Hippocampal formation (tissue), 2 donors: Measurements from ENCODE around the gene EFR3B.

ENCODE experiments used
- DNase-seq, 2 donors: peaks; one replicate each; lab custom pipeline; 2025; lab: John Stamatoyannopoulos, UW

The EFR3B gene

GRCh38 chr2:25035537-25036220 lies 6.2 kb upstream of the EFR3B start:
- DNase-seq: no peak

DNA sequence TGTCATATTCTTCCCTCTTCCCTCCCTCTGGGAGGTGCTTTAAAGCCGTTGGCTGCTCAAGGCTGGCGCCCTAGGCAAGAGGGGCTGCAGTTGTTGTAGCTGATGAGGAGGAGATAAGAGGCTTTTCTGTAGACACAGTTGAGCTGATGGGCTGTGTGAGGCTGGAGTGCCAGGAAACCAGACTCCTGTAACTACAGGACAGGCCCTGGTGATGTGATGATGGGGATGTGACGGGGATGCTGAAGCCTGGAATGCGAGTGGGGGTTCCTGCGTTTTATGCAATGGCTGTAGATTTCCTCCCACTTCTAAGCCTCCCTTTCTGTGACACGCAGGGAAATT lies 5.7 kb upstream of the EFR3B start:
- DNase-seq: no peak

DNA sequence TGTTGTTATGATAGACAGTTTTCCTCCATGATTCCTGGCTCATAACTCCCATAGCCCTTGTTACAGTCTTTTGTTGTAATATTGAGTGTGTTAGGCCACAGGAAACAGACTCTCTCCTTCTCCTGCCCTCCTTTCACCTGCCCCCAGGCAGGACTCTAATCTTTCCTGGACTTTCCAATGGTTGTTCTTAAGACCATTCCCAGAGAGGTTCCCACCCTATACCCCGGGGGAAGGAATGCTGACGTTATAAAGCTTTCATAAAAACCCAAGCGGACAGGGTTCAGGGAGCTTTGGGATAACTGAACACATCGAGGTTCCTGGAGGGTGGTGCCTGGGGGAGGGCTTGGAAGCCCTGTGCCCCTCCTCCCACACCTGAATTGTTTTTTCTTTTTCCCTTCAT lies 2.8 kb upstream of the EFR3B start:
- no peak for DNase-seq

GRCh38 chr2:25041307-25041927 lies 459 bp upstream of the EFR3B start:
- DNase-seq: peak; percentile 29 to 54

GRCh38 chr2:25042321-25043240 lies 705 bp downstream of the EFR3B start:
- peak in 1 of 2 donors; percentile 63 for DNase-seq

- DNase-seq: no peak
These were observed 1.5 kb downstream of the EFR3B start for GRCh38 chr2:25043241-25043867.

DNA sequence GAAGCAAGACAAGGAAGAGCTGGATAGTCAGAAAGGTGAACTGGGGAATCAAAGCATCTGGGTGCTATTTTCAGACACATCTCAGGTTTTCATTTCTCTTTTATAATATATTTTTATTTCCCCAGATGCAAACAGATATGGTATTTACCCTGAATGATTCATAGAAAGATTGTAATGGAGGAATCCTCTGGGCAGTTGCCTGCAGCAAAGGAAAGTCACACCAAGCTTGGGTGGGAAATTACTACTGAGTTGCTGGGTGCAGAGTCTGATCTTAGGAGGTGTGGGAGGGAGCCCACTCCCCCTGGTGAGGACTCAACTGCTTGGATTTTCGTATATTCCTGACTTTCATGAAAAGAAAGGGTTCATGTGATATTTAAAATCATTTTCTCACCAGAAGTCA lies 2.1 kb downstream of the EFR3B start:
- DNase-seq: no peak

- no peak for DNase-seq
These were observed 3.1 kb downstream of the EFR3B start for GRCh38 chr2:25044990-25045389.

DNA sequence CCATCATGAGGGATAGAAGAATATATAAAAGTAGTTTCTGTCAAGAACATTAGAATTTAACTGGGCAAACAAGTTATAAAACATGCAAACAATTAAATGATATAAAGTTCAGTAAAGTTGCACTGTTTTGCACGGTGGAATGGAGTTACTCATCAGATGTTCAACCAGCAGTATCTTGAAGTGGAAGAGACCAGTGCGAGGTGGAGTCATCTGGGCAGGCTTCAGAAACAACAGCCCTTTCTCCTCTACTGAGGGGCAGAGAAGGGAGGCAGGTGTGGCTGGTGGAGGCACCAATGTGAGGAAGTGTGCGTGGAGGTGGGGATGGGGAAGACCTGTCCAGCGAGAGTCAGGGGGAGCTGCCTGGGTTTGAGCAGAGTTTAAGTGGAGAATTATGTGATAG lies 7.5 kb downstream of the EFR3B start:
- no peak for DNase-seq

DNA sequence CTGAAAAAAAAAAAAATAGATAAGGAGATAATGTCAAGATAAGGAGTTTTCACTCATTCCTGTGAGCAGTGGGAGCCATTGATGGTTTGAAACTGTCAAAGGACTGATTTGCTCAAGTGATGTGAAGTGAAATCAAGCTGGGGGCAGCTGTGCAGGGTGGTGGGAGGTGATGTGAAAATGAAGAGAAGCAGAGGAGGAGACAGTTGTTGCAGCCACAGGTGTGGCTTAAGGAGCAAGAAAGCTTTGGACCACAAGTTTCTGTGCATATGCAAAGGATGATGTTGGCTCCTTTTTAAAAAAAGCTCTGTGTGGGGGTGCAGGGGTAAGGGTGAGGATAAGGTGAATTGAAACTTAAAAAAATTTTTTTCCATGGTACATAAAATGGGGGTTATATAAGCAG lies 8.3 kb downstream of the EFR3B start:
- DNase-seq: no peak

GRCh38 chr2:25053041-25053440 lies 11.2 kb downstream of the EFR3B start:
- DNase-seq: no peak

- DNase-seq: no peak
These were observed 12.8 kb downstream of the EFR3B start for GRCh38 chr2:25054720-25055119.

DNA sequence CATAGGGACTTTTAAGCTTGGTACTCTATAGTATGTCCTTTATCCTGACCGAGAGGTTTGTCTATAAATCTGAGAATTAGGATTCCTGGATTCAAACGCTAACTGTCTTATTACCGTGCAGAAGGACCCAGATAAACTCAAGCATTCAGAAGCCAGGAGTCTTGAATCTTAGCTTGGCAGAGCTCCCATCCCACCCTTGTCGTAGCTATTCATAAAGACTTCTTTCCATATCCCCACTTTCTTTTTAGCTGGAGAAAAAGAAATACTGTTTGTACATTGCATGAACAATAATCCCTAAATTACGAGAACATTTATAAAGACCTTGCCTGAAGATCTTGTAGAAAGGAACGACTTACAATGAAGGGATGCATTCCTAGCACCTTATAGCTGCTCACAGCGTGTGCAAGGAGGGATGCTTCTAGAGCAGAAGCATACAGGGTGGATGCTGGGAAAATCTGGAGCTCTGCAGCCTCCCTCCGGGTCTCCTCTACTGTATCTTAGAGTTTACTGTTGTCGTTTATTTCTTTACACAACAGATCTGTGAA lies 13.6 kb downstream of the EFR3B start:
- DNase-seq: no peak

DNA sequence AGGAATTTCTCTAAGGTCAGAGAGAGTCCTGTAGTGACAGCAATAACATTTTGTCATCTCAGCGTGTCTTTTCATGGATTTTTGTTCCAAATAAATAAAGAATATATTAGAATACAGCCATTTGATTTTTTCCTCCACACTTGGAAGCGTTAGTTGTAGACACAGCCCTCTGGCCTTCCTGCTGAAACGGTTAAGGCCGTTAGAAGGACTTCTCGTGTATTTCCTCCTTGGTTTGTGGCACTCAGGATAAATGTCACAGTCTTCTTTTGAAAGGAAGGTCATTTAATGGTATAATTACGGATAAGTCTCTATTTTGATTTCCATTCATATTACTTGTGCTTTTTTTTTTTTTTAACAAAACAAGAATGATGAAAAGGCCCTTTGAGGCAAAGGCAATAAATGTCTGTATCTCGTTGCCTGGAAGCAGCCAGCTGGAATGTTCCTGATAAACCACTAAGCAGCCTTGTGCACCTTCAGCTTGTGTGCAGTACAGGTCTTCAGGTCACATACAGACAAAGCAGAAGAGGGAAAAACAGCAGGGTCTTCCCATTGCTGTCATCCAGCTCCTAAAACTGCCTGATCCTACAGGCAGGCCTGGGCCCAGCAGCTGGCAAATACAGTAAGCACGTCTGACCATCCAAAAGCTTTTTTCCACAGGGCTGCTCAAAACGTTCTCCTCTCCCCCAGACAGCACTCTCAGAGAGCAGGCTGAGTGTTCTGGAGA lies 14.4 kb downstream of the EFR3B start:
- DNase-seq: peak in 1 of 2 donors; percentile 18

GRCh38 chr2:25062511-25062917 lies 20.6 kb downstream of the EFR3B start:
- peak; percentile 95 to 96 for DNase-seq

- peak; percentile 37 to 77 for DNase-seq
These were observed 22.2 kb downstream of the EFR3B start for GRCh38 chr2:25063876-25064660.

- peak in 1 of 2 donors; percentile 49 for DNase-seq
These were observed 23.9 kb downstream of the EFR3B start for GRCh38 chr2:25065768-25066167.

- DNase-seq: no peak
These were observed 24.6 kb downstream of the EFR3B start for GRCh38 chr2:25066455-25066854.

GRCh38 chr2:25068217-25068616 lies 26.3 kb downstream of the EFR3B start:
- no peak for DNase-seq

- DNase-seq: no peak
These were observed 30.1 kb downstream of the EFR3B start for GRCh38 chr2:25071966-25072365.

DNA sequence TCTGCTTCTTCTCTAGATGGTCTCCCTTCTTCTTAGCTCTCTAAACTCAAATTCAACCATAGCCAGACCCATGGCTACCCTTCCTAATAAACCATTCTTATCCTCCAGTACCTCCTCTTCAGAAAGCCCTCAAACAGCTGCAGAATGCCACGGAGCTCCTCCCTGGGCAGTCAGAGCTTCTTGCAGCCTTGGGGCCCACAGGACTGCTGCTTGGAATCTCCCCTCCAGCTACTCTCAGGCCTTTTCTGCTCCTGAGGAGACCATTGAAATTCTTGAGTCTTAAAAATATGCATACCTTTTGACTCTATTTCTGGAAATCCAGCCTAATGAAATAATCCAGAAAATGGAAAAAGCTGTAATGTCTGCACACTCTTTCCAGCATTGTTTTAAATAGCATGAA lies 30.7 kb downstream of the EFR3B start:
- no peak for DNase-seq
